Posterior vena cava (tissue), 2 donors: ENCODE results near the gene CHRNA1. TPM values are rescaled to one million over a fixed set of nuclear protein-coding genes. Genes with fewer than 3 reads are reported as not detected.

Source experiments
- DNase-seq: peaks from one replicate; pipeline ENCODE4 v3.0.0-alpha.2; 2020; ENCODE audit warnings: low spot score
- intact Hi-C, 2 donors: fragments of 100-400 bp; cut with DNase I; formaldehyde crosslinking; loops; one replicate each; pipeline versions ENCODE4 v1.14.1 to v1.14.2; 2022 to 2023
- long read RNA-seq, 2 donors: library from polyadenylated mRNA; unstranded; transcript quantifications; one replicate each; pipeline ENCODE4 v2.0.0, GENCODE V29; 2020 to 2021
- total RNA-seq, 2 donors: library from RNA; stranded (reverse); fragmentation: NEBNext Ultra II Directional; extraction: Animal tissue kit (Norgen Biotek cat#: 25700); gene quantifications; one replicate each; pipeline ENCODE4 v1.2.1, GENCODE V29; 2021
- donor health status: DM: yes; HTN: yes; CAD: no.
- donor health status: DM: yes; HTN: yes; CAD: no.

CHRNA1 gene
- total RNA-seq, result not detected
- long read RNA-seq, donor 1, result 0 reads
- long read RNA-seq, donor 2, result 0 reads

- DNase-seq, result no peak
- intact Hi-C loops, result no loop called here
These were observed at the start of gene CHRNA1 for GRCh38 chr2:174764280-174765255. Gene CHRNA1 (minus strand): TSS chr2:174764472. CDS start chr2:174764394, 78 bp downstream.

DNA sequence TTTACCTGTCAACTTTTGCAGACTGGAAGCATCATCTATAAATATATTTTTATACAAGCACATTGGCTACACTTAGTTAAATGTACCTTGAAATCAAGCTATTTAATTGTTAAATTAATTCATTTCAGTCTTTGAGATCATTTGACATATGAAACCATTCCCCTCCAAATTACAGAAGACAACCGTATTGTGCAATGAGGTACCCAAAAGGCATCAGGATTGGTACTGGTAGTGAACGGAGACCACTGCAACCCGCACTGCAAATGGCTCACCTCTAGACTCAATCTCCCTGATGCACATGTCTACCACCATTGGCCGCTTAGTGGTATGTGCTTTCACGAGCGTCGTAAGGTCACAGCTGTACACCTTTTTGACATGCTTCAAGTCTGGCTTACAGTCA is 47.8 kb upstream of the CHRNA1 start:
- no peak for DNase-seq
- intact Hi-C loops, result no loop called here

DNA sequence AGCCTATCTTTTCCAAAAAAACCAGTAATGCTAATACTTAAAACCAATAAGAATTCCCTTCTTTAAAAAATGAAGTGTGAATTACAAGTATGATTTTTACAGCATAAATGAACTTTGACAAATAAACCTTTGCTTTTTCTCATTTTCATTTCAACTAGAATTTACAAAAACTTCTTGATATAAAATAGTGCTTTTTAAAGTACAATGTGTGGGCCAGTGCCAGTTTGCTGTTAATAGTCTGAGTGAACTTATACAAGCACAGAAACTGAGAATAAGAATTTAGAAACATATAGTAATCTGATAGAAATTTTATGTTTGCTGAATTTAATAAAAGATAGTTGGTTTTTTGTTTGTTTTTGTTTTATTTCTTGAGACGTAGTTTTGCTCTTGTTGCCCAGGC is 43.7 kb upstream of the CHRNA1 start:
- intact Hi-C loops, result no loop called here
- DNase-seq, result no peak

DNA sequence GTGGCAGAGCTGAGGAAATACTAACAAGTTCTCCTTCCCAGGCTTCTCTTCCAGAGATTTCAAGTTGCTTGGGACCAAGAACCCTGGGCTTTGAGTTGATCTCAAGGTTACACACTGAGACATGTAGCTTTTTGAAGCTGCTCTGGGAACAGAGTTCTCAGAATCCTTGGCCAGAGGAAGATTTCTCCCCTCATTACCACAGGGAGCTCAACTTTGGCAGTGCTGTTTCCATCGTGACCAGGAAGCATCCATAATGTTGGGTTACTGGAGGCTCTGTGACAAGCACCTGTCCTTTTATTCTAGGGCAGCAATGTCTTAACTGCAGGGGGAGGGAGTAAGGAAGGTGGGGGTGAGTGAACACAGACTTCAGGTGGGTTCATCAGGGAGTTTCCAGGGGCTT is 41.5 kb upstream of the CHRNA1 start:
- intact Hi-C loops, result no loop called here
- DNase-seq, result no peak

- DNase-seq, result no peak
- intact Hi-C loops, result no loop called here
These were observed 38.2 kb upstream of the CHRNA1 start for GRCh38 chr2:174802459-174802858.

GRCh38 chr2:174800436-174801205 is 36.3 kb upstream of the CHRNA1 start:
- intact Hi-C loops, result no loop called here

GRCh38 chr2:174798801-174799200 is 34.5 kb upstream of the CHRNA1 start:
- intact Hi-C loops, result no loop called here
- DNase-seq, result no peak

More at GRCh38 chr2:174800436-174801205, 36.3 kb upstream of the CHRNA1 start:
- no peak for DNase-seq

DNA sequence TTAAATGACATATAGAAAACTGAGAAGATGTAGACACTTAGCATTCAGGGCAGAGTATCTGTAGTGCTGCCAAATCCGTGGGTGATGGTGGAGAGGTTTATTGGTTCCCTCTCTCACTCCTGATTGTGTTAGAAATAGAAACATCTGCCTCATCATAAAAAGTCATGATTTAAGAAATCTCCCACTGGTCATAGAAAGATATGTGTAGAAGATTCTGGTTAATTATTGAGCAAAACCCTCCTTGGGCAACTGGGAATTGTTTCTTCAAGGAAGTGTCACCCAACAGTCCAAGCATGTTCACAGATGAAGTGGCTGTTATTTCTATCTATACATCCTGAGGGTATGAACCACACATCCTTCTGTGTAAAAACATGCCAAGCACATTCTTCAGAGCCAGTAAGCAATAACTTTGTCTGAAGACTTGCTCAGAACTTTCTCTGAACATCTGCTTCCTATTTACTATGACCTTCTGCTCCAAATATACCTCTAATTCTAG is 33.6 kb upstream of the CHRNA1 start:
- intact Hi-C loops, result no loop called here
- DNase-seq, result no peak

DNA sequence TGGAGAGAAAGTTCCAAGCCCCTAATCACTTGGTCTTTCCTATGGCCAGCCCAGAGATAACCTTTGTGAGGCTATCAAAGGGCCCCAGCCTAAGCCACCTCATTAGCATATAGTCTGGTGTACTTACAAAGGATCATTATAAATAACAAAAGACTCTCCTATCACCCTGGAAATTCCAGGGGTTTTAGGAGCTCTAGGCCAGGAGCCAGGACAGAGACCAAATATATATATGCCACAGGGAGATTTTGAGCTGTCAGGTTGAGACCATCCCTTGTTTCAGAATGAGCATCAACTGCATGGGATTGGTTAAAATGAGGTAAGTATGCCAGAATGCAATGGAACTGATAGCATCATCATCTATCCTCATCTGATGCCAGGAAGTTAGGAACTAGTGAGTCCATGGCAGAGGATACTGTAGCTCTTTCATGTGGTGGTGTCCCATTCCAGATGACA is 32.1 kb upstream of the CHRNA1 start:
- intact Hi-C loops, result no loop called here

GRCh38 chr2:174794851-174795374 is 30.6 kb upstream of the CHRNA1 start:
- intact Hi-C loops, result no loop called here
- DNase-seq, result no peak

More for the DNA sequence above, 32.1 kb upstream of the CHRNA1 start:
- no peak for DNase-seq

- intact Hi-C loops, result no loop called here
- DNase-seq, result no peak
These were observed 28.2 kb upstream of the CHRNA1 start for GRCh38 chr2:174792309-174793025.

DNA sequence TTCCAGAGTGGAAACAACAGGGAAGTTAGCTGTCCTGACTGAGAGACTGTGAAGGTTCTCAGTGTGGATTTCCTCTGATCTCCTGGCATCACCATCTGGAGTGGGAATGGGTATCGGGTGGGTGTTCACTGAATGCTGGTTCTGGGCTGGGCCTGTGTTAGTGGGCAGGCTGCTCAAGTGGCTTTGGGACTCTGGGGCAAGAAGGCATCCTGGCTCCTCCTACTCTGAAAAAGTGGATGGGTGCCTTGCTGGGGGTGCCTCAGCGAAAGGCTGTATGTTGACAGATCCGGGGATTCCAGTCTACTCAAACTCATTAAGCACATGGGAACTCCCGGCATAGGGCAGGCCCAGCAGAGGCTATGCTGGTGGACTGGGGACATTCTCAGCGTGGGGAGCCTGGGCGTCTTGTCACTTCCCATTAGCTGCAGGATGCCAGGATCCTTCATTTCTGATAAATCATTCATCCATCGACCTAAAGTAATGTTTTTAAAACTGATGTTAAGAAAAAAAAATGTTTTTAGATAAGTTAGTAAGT is 27.5 kb upstream of the CHRNA1 start:
- intact Hi-C loops, result no loop called here
- no peak for DNase-seq

DNA sequence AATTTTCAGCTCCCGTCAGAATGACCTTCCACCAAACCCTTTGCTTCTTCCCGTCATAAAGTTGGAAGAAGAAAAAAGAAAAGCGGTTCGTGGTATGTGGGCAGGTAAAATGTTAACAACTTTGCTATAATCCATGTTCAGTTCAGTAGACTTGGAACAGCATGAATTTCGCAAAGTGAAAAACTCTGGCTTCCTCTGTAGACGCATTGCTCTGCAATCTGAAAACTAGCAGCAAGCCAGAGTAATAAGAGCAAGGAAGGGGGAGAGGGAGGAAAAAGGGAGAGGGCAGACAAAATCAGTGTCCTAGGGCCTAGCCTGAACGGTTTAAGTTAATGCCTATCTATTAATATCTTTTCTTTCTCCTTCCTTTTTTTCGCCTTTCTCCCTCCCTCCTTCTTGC is 26.7 kb upstream of the CHRNA1 start:
- intact Hi-C loops, result no loop called here
- DNase-seq, result no peak

GRCh38 chr2:174789001-174789400 is 24.7 kb upstream of the CHRNA1 start:
- intact Hi-C loops, result no loop called here
- no peak for DNase-seq

DNA sequence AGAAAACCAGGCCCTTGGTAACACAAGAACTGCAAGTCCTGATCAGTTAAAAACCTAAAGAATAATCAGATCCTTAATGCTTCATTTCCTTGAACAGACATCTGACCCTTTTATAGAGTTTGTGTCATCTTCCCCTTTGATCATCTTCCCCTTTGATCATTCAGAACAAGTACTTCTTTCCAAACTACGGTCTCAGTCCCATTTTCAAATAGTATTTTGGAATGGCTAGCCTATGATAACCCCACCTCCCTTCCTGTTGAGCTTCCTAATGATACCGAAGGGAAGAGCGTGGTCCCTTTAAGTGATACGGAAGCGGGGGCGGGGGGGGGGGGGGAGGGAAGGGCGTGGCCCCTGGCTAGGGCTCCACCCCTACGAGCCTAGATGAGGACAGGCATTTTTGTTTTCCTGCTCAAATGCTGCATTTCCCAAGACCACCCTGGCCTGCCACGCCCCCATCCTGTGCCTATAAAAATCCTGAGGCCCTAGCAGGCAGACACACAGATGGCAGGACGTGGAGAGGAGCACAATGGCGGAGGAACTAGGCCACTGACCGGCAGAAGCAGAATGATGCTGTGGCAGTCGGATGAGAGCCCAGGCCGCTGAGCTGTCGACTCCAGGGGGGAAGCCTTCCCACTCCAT is 24.1 kb upstream of the CHRNA1 start:
- intact Hi-C loops, result no loop called here
- DNase-seq, result no peak

DNA sequence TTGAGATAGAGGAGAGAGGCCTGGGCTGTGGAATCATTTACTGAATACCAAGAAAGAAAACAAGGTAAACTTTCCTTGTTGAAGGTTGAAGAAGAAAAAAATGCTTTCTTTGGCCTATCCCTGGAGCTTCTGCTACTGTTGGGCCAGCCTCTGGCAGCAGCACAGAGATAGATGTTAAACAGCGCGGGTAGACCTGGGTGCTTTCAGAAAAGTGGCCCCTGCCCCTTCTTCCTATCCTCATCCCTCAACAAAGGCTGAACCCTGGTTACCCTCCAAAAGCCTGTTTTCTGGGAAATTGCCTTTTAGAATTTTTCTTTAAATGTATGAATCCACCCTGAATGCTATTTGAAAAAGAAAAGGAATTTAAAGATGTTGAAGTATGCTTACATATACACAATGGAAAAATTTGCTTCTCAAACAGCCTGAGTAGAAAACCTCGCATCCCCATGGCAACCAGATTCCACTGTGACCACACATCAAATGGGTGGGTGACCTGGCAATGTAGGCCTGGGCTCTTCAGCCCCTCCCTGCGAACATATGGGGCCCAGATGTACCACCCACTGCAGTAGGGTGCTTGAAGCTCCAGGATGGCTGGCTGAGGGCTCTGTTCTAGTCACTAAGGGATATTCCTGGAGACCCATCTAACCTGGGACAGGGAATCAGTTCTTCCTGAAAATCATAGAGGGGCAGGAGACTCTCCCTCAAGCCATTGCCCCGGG is 23.4 kb upstream of the CHRNA1 start:
- DNase-seq, result no peak
- intact Hi-C loops, result no loop called here

DNA sequence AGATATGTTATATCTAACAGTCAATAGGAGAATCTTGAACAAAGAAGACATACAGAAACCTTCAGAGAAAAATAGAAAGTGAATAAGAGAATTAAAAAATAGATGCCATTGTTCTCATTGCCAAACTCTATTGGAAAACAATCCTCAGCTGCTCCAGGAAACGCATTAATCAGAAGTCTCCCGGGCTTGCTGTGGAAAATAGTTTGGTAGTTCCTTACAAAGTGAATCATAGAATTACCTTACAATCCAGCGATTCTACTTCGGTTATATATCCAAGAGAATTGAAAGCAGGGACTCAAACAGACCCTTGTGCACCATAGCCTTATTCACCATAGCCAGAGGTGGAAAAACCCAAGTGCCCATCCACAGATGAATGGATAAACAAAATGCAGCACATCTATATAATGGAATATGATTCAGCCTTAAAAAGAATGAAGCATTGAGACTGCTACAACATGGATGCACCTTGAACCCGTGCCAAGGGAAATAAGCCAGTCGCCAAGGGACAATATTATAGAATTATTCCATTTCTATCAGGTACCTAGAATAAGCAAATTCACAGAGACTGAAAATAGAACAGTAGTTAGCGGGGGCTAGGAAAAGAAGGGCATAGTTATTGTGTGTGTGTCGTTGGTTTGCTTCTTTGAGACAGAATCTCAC is 21.9 kb upstream of the CHRNA1 start:
- intact Hi-C loops, result no loop called here
- no peak for DNase-seq
